Hepatocyte (in vitro differentiated cells): ENCODE results near the gene GPR78. TPM values are rescaled to one million over a fixed set of nuclear protein-coding genes. Genes with fewer than 3 reads are reported as not detected.
"Not testable (repeated sequence)": the region's sequence is repeated elsewhere in the genome, so short reads cannot be mapped to it uniquely, and the experiment has no call there.

Source experiments
- DNase-seq: peaks from one replicate; pipeline ENCODE4 v3.0.0-alpha.2; 2016; ENCODE audit warnings: low spot score
- H2AFZ ChIP-seq: fragments of 200-600 bp; sonication (generic); 2 replicates; pipeline ENCODE4 v1.6.0; 2016; ENCODE audit warnings: antibody characterized with exemption, mild to moderate bottlenecking
- H3K27ac ChIP-seq: fragments of 200-600 bp; sonication (generic); 2 replicates; pipeline ENCODE4 v1.5.1; 2016; ENCODE audit warnings: mild to moderate bottlenecking
- H3K27me3 ChIP-seq: fragments of 200-600 bp; sonication (generic); 2 replicates; pipeline ENCODE4 v1.6.1; 2016
- H3K36me3 ChIP-seq: fragments of 200-600 bp; sonication (generic); replicated peaks from 2 replicates; pipeline ENCODE4 v1.5.1; 2016; ENCODE audit warnings: low read depth; ENCODE audit not compliant: insufficient read depth
- H3K4me1 ChIP-seq: fragments of 200-600 bp; sonication (generic); 2 replicates; pipeline ENCODE4 v1.5.1; 2016; ENCODE audit warnings: mild to moderate bottlenecking, moderate library complexity; ENCODE audit not compliant: insufficient read depth
- H3K4me2 ChIP-seq: fragments of 200-600 bp; sonication (generic); 2 replicates; pipeline ENCODE4 v1.6.0; 2016
- H3K4me3 ChIP-seq: fragments of 200-600 bp; sonication (generic); 2 replicates; pipeline ENCODE4 v1.5.1; 2016; ENCODE audit warnings: mild to moderate bottlenecking
- H3K79me2 ChIP-seq: fragments of 200-600 bp; sonication (generic); 2 replicates; pipeline ENCODE4 v1.6.0; 2017; ENCODE audit warnings: mild to moderate bottlenecking
- H3K9me2 ChIP-seq: fragments of 200-600 bp; sonication (generic); replicated peaks from 2 replicates; pipeline ENCODE4 v1.6.0; 2017; ENCODE audit warnings: mild to moderate bottlenecking; ENCODE audit not compliant: insufficient read depth
- H3K9me3 ChIP-seq: fragments of 200-600 bp; sonication (generic); 2 replicates; pipeline ENCODE4 v1.5.1; 2016; ENCODE audit warnings: low read depth, mild to moderate bottlenecking
- H4K20me1 ChIP-seq: fragments of 200-600 bp; sonication (generic); 2 replicates; pipeline ENCODE4 v1.6.0; 2016; ENCODE audit warnings: mild to moderate bottlenecking; ENCODE audit not compliant: insufficient read depth, poor library complexity, severe bottlenecking
- WGBS: methylation state at CpG from one replicate; pipeline ENCODE4 v1.1.6; 2016; ENCODE audit warnings: low lambda C conversion rate; ENCODE audit errors: missing lambda C conversion rate; 5-methylcytosine and 5-hydroxymethylcytosine counted together
- polyA plus RNA-seq: library from polyadenylated mRNA; unstranded; fragments of >200 nt; fragmentation: Nextera tagmentation; extraction: Ambion mirVana; gene quantifications from 2 replicates; pipeline ENCODE4 v1.2.1, GENCODE V29; 2016
- total RNA-seq: library from RNA; depleted of rRNA; stranded (reverse); fragments of >200 nt; gene quantifications from 2 replicates; pipeline ENCODE4 v1.2.3, GENCODE V29; 2014

GPR78 gene
- total and polyA plus RNA-seq, 2 experiments from 2014 or later: 0.28 to 1.0 TPM

DNA sequence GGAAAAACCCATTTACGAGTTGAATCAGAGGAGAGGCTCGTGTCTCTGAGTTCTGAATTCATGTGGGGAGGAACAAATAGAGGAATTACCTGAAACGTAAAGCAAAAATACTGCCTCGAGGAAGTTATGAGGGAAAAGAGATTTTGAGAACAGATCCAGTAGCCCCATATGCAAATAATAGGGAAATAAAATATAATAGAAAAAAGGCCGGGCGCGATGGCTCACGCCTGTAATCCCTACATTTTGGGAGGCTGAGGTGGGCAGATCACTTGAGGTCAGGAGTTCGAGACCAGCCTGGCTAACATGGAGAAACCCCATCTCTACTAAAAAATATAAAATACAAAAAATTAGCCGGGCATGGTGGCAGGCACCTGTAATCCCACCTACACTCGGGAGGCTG lies 54.6 kb downstream of the GPR78 start:
- H3K4me3 ChIP-seq, H3K79me2 ChIP-seq, H3K27me3 ChIP-seq, H3K36me3 ChIP-seq, H2AFZ ChIP-seq, H3K4me1 ChIP-seq, DNase-seq, H4K20me1 ChIP-seq, H3K27ac ChIP-seq, H3K9me3 ChIP-seq, H3K9me2 ChIP-seq, H3K4me2 ChIP-seq: not testable (repeated sequence)
- WGBS: 80% methylated on average over 6 of the region's 11 CpGs

DNA sequence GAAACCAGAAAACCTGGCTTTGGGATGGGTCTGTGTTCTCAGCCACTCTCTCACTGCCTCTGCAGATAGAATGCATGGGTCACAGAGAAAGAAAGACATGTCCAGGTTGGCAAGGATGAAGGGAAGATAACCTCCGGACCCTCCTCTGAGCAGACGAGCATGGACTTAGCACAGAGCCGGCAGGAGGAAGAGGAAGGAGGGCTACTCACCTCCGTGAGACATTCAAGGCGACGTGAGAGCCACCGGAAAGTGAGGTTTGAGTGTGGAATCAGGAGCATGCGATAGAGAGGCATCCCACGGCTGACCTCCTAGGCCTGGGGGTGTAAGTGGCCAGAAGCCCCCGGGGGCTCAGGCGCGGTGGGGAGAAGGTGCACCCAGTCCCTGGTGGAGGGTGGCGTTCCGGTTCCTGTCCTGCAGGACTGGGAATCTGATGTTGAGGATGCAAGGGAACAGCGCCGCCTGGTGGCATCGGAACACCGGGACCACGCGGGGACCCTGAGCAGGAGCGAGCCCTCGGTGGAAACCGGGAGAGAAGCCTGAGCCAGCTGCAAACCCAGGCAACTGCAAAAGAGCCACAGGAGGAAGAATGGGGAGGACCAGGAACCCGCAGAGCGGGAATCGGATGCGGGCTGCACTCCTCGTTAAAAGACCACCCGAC lies 55.8 kb downstream of the GPR78 start:
- H3K9me2 ChIP-seq, H3K27ac ChIP-seq, H3K4me2 ChIP-seq, H3K36me3 ChIP-seq, DNase-seq, H3K4me3 ChIP-seq, H3K27me3 ChIP-seq, H2AFZ ChIP-seq, H4K20me1 ChIP-seq, H3K79me2 ChIP-seq, H3K4me1 ChIP-seq, H3K9me3 ChIP-seq: not testable (repeated sequence)
- no CpG with 5 or more reads among the region's 29 CpGs for WGBS

Other genes starting within 250 kb of the GPR78 start
- gene ACOX3, start 139.7 kb upstream of the GPR78 start, total RNA-seq: 21.0 and 22.5 TPM in 2 replicates
- 13.9 and 17.6 TPM in 2 replicates for gene ACOX3, start 139.7 kb upstream of the GPR78 start, polyA plus RNA-seq
- gene TRMT44, start 139.6 kb upstream of the GPR78 start, total RNA-seq: 13.2 and 20.1 TPM in 2 replicates
- gene TRMT44, start 139.6 kb upstream of the GPR78 start, polyA plus RNA-seq: 8.2 and 13.2 TPM in 2 replicates
- 25.3 and 34.8 TPM in 2 replicates for gene CPZ, start 12.4 kb downstream of the GPR78 start, total RNA-seq
- gene CPZ, start 12.4 kb downstream of the GPR78 start, polyA plus RNA-seq: 113 and 148 TPM in 2 replicates